GM10266 (cell line): ENCODE results near the gene PCBP3.

Source experiments
- DNase-seq: peaks from one replicate; pipeline ENCODE4 v3.0.0; 2012; ENCODE audit errors: extremely low spot score
- CTCF ChIP-seq: IDR thresholded peaks from 2 replicates; pipeline ENCODE4 v1.5.1; 2012; ENCODE audit warnings: mild to moderate bottlenecking, low read depth; ENCODE audit not compliant: control insufficient read depth, insufficient read depth; ENCODE audit errors: missing control alignments

PCBP3 gene

GRCh38 chr21:45913418-45913765 is 269.9 kb downstream of the PCBP3 start:
- no peak for TF ChIP-seq CTCF
- DNase-seq, result no peak

GRCh38 chr21:45913886-45914285 is 270.4 kb downstream of the PCBP3 start:
- TF ChIP-seq CTCF, result no peak
- DNase-seq, result no peak

GRCh38 chr21:45914321-45914845 is 270.9 kb downstream of the PCBP3 start:
- DNase-seq, result no peak
- TF ChIP-seq CTCF, result no peak

GRCh38 chr21:45916011-45916840 is 272.7 kb downstream of the PCBP3 start:
- no peak for DNase-seq
- TF ChIP-seq CTCF, result no peak

GRCh38 chr21:45917241-45917640 is 273.7 kb downstream of the PCBP3 start:
- no peak for TF ChIP-seq CTCF
- no peak for DNase-seq

GRCh38 chr21:45918011-45918410 is 274.5 kb downstream of the PCBP3 start:
- no peak for TF ChIP-seq CTCF
- DNase-seq, result no peak

GRCh38 chr21:45918835-45919447 is 275.4 kb downstream of the PCBP3 start:
- no peak for DNase-seq
- no peak for TF ChIP-seq CTCF
